RWPE1 (cell line): ENCODE data around the gene SLC6A7.

Experiments used
- CTCF ChIA-PET: fragments of 350-600 bp; sonication (Branson Sonifier 250); formaldehyde crosslinking; extraction: SDS; loops from one replicate; lab custom pipeline; 2021; lab: Yijun Ruan, JAX
- POLR2A ChIA-PET: fragments of 400-600 bp; formaldehyde crosslinking; extraction: SDS; loops from one replicate; lab custom pipeline; 2020; ENCODE audit warnings: antibody characterized with exemption; ENCODE audit not compliant: low non-redundant PET; lab: Yijun Ruan, JAX
- DNase-seq: peaks from one replicate; pipeline ENCODE4 v3.0.0; 2012; ENCODE audit warnings: low spot score
- H3K27ac ChIP-seq: fragments of 450-650 bp; 2 replicates; pipeline ENCODE4 v1.5.1; 2017
- TF ChIP-seq, protein P1 (sequence below): fragments of 450-650 bp; conservative IDR thresholded peaks from 2 replicates; pipeline ENCODE4 v1.5.1; 2017; ENCODE audit warnings: low read depth, mild to moderate bottlenecking

The SLC6A7 gene

DNA sequence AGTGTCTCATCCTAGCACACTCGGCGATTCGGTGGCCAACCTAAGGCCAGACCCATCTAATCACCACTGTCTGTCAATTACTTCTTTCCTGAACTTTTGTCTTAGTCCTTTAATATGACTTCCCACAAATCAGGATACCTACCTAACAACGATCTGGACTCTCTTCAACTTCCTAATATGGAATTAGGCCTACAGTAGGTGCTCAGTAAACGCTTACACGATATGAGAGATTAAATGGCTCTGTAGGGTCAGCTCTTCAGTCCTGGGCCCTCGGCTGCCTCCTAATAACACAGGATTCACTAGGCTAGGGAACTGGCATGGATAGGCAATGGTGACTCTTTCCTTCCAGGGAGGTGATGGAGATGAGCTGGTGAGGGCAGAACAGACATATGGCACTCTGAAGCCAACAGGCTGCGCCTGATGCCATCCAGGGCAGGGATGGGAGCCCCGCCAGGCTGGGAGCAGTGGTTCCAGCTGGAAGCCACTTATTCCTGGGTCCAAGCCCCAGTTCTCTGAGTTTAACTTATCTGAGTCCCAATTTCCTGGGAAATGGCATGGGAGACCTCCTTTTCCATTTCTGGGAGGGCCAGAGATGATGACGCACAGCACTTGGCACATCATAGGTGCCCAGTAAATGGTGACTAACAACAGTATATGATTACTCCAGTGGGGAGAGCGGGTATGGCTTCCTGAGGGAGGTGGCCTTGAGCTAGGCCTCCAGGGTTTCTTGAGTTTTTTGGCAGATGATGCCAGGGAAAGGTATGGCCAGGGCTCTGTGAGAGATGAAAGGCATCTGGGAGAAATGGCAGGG lies 41.5 kb upstream of the SLC6A7 start:
- no peak for DNase-seq
- no peak overlapping the region for H3K27ac ChIP-seq
- ChIA-PET CTCF (interaction anchor here (0.5 to 1.1 kb wide), 2 partner anchors 14 to 132 kb away, joined by 3 to 5 read pairs; no protein-coding TSS in a partner anchor), POLR2A (no interaction called here)
- TF ChIP-seq, protein P1, sequence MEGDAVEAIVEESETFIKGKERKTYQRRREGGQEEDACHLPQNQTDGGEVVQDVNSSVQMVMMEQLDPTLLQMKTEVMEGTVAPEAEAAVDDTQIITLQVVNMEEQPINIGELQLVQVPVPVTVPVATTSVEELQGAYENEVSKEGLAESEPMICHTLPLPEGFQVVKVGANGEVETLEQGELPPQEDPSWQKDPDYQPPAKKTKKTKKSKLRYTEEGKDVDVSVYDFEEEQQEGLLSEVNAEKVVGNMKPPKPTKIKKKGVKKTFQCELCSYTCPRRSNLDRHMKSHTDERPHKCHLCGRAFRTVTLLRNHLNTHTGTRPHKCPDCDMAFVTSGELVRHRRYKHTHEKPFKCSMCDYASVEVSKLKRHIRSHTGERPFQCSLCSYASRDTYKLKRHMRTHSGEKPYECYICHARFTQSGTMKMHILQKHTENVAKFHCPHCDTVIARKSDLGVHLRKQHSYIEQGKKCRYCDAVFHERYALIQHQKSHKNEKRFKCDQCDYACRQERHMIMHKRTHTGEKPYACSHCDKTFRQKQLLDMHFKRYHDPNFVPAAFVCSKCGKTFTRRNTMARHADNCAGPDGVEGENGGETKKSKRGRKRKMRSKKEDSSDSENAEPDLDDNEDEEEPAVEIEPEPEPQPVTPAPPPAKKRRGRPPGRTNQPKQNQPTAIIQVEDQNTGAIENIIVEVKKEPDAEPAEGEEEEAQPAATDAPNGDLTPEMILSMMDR, result no peak

DNA sequence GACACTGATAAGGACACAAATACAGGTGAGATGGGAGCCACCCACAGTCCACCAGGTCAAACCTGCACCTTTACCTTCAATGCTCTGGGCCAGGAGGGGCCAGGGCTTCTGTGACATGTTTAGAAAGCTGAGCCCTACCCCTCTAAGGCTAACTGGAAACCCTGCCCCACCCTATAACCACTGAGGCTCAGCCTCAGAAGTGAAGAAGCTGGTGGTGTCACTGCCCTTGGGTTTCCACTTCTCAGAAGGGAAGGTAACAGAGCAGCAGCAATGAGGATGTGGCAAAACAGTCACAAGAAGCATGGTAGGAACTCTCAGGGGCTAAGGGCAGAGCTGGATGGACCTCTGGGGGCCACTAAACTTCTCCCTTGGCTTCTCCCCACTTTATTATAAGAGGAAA lies 40.2 kb upstream of the SLC6A7 start:
- ChIA-PET CTCF (interaction anchor here (0.7 to 0.9 kb wide), 2 partner anchors 9 to 84 kb away, joined by 3 read pairs; no protein-coding TSS in a partner anchor), POLR2A (no interaction called here)
- TF ChIP-seq, protein P1, result no peak

DNA sequence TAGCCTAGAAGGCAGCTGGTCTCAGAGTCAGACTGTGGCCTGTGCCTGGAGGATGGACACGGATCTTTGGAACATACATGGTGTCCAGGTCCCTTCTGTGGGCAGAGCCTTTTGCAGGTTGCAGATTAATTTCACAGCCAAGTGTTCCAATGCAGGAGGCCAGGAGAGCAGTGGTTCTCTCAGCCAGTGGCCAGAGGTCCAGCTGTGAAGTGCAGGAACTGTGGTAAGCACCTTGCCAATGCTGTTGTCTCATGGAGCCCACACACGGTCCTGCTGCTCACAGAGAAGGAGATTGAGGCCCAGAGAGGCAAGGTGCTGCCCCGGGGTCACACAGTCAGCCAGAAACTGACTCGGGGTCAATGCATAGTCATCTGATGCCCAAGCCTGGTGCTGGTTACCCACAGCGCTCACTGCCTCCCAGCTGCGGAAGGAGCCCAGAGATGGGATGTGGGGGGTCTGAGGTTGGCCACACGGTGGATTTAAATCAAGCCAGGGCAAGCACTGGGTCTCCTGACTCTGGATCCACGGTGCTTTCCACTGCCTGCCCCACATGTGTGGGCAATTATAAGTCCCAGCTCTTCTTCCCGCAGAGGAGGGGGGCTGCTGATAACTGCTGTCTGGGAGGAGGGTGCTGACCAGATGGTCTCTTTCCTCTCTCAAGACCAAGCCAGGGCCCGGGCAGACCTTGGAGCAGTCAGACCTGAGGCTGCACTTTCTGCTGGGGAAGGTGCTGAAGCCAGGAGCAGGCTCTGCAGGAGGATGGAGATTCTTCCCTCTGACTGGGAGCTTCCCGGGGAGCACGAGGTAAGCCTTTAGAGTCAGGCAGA lies 37.0 kb upstream of the SLC6A7 start:
- ChIA-PET CTCF (interaction anchor here (0.6 to 1.2 kb wide), 4 partner anchors 23 to 142 kb away, joined by 3 to 5 read pairs (median 4); no protein-coding TSS in a partner anchor), POLR2A (no interaction called here)
- TF ChIP-seq, protein P1, result no peak
- no peak for DNase-seq
- H3K27ac ChIP-seq, result no peak overlapping the region

More for the DNA sequence above, 40.2 kb upstream of the SLC6A7 start:
- H3K27ac ChIP-seq, result no peak overlapping the region
- no peak for DNase-seq

DNA sequence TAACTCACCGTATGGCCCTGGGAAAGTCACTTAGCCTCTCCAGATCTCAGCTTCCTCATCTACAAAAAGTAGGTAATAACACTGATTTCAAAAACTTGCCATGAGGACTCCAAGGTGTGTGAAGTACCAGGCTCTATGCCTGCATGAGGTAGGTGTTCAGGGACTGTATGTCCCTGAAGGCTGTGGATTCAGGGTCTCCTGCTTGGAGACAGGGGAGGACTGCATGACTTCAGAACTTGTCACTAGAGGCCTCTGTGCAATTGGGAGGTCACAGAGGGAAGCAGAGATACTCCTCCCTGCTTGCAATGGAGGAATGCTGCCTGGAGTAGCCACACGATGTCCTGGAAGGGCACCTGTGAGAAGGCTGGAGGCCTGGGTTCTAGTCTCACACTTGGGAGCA lies 36.4 kb upstream of the SLC6A7 start:
- DNase-seq, result no peak
- TF ChIP-seq, protein P1, result no peak
- no peak overlapping the region for H3K27ac ChIP-seq
- POLR2A ChIA-PET, result no interaction called here
- CTCF ChIA-PET, result interaction anchor here (0.5 to 1.2 kb wide), 3 partner anchors 9 to 55 kb away, joined by 3 to 5 read pairs (median 4); no protein-coding TSS in a partner anchor

DNA sequence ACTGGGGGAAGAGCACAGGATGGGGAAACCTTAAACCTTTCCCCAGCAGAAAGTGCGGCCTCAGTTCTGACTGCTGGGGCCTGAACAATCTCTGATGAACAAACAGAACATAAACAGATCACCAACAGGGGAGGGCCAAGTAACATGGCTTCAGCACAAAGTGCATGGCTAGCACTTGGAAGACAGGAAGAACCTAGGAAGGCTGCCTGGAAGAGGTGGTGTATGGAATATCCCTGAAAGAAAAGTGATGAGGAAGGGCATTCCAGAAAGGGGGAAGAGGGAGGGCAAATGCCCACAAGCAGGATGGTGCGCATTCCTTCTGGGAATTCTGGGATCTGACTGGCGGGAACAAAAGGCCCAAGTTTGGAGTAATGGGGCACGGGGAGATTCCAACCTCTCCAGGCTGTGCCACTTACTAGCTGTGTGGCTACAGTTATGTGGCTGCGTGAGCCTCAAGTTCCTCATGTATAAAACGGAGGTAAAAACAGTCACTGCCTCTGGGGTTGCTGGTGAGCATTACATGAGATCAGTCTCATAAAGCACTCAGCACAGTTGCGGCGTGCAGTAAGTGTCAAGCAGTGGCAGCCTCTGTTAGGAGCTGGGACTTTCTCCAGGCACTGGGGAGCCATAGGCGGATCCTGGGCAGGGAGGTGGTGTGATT lies 35.8 kb upstream of the SLC6A7 start:
- POLR2A ChIA-PET, result no interaction called here

More for the DNA sequence above, 35.8 kb upstream of the SLC6A7 start:
- DNase-seq, result no peak
- TF ChIP-seq, protein P1, result no peak
- H3K27ac ChIP-seq, result peak overlapping the region; percentile 10; the same call in 1 of the 2 replicates
- CTCF ChIA-PET, result interaction anchor here (0.5 kb wide), 1 partner anchor 9 kb away, joined by 4 read pairs; no protein-coding TSS in a partner anchor
